ENCODE results near the gene GPR143.

The GPR143 gene

DNA sequence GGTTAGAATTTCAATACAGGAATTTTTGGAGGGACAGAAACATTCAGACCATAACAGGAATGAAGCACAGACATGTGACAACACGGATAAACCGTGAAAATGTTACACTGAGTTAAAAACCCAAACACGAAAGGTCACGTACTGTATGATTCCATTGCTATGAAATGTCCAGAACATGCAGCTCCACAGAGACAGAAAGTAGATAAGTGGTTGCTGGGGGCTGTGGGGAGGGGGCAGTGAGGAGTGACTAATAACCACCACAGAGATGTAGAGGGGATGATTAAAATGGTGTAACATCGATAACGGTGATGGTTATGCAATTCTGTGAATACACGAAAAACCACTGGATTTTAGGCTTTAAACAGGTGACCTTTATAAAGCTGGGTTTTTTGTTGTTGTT lies 8.3 kb downstream of the GPR143 start:
- H3K9me3 ChIP-seq (replicated peaks in 1 of 11) = peaks cover 4 to 18% (median 7%) of the 10 kb centered on the region in 11 experiments; a peak in 13 of 22 replicates
- no peak for TF ChIP-seq Cebpa-rat (IDR thresholded peaks at IDR 0.05)

DNA sequence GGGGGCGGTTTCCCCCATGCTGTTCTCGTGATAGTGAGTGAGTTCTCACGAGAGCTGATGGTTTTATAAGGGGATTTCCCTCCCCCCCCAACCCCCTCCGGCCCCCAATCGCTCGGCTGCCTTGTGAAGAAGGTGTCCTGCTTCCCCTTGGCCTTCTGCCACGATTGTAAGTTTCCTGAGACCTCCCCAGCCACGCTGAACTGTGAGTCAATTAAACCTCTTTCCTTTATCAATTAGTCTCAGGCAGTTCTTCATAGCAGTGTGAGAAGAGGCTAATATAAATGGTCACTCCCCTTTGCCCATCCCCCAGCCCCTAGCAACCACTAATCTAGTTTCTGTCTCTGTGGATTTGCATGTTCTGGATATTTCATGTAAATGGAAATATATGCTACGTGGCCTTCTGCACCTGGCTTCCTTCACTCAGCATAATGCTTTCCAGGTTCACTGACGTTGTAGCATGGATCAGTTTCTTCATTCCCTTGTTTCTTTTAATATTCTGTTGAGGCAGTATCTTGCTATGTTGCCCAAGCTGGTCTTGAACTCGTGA lies 16.4 kb downstream of the GPR143 start:
- peaks cover 0 to 4% (median 0%) of the 10 kb centered on the region in 11 experiments; a peak in 2 of 22 replicates for H3K27me3 ChIP-seq
- H3K4me3 ChIP-seq = no peak overlapping the region
- H3K27ac ChIP-seq = no peak overlapping the region
- H3K36me3 ChIP-seq = no peaks in the 10 kb centered on the region
- H3K9ac ChIP-seq = no peak overlapping the region
- no peaks in the 10 kb centered on the region for H4K20me1 ChIP-seq
- peaks cover 5 to 18% (median 12%) of the 10 kb centered on the region in 11 experiments; a peak in 18 of 22 replicates for H3K9me3 ChIP-seq (replicated peaks in 1 of 11)
- TF ChIP-seq Cebpa-rat (IDR thresholded peaks at IDR 0.05) = no peak
- H3K4me2 ChIP-seq = no peak overlapping the region
- peaks cover 19 to 46% (median 28%) of the 10 kb centered on the region in 10 experiments for H3K4me1 ChIP-seq

More for the DNA sequence above, 8.3 kb downstream of the GPR143 start:
- no peaks in the 10 kb centered on the region for H3K36me3 ChIP-seq
- H3K4me2 ChIP-seq = no peak overlapping the region
- no peak overlapping the region for H3K4me3 ChIP-seq
- H3K9ac ChIP-seq = no peak overlapping the region
- no peaks in the 10 kb centered on the region for H4K20me1 ChIP-seq
- H3K4me1 ChIP-seq = 0 out of 20 replicates have a peak, but pooled peaks cover 0 to 4% (median 0%) of the 10 kb centered on the region in 10 experiments
- peaks cover 0 to 6% (median 0%) of the 10 kb centered on the region in 11 experiments; a peak in 1 of 22 replicates for H3K27me3 ChIP-seq
- H3K27ac ChIP-seq = no peak overlapping the region

DNA sequence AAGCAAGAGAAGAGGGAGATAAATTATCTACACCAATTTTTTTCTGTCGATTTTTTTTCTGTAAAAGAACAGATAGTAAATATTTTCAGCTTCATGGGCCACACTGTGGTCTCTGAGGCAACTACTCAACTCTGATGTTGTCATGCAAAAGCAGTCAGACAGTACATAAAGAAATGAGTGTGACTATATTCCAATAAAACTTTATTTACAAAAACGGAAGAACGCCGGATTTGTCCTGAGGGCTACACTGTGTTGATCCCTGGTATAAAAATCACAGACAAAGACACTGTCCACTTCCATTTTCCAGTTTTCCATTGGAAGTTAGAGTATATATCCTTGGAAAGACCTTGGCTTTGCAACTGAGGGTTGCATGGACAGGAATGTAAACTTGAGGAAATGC lies 18.0 kb downstream of the GPR143 start:
- Histone ChIP-seq H4K20me1 (no peaks in the 10 kb centered on the region), H3K9me3 (replicated peaks in 1 of 11) (peaks cover 5 to 22% (median 15%) of the 10 kb centered on the region in 11 experiments; a peak in 18 of 22 replicates), H3K4me1 (peaks cover 19 to 46% (median 28%) of the 10 kb centered on the region in 10 experiments), H3K4me2 (peak overlapping the region in 5 of 11 experiments; percentile 79 to 91 (median 86); a peak in 9 of 22 replicates), H3K36me3 (no peaks in the 10 kb centered on the region), H3K9ac (no peak overlapping the region), H3K27me3 (peaks cover 0 to 4% (median 0%) of the 10 kb centered on the region in 11 experiments; a peak in 2 of 22 replicates), H3K27ac (0 out of 22 replicates have a peak overlapping the region, but pooled peaks of 1 of the 11 experiments have one; percentile 88), H3K4me3 (no peak overlapping the region)
- TF ChIP-seq Cebpa-rat (IDR thresholded peaks at IDR 0.05) = no peak

DNA sequence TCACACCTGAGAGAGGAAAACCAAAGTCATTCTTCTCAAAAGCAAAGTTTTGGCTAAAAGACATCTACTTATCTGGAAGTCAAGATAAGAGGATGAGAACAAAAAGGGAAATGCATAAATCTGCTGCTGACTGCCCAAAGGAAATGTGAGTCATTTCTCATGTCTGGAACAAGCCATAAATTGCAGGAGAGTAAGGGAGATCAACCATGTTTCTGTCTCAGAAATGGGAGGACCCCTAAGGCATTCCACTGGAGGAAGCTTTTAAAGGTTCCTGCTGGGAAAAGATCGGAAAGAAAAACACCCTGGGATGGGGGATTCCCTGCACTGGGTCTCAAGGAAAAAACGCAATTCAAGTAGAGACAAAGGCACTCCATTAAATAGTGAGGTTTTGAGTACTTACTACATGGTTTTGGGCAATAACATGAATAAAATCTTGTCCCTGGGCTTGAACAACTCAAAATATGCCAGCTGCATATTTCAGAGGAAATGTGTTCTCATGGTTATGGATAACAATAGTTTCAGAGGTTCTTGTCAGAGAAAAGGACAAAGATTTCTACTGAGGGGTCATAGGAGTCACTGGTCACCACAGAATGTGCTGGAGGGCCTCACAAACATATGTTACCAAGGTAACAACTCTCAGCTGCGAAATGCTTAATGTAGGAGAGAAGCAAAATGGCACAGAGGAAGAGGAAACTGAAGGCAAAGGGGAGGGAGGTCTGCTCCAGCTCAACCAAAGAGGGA lies 19.3 kb downstream of the GPR143 start:
- peaks cover 0 to 4% (median 0%) of the 10 kb centered on the region in 11 experiments; a peak in 1 of 22 replicates for H3K27me3 ChIP-seq
- H3K27ac ChIP-seq = peak overlapping the region; percentile 2 to 88 (median 65); a peak in 18 of 22 replicates
- H3K36me3 ChIP-seq = no peaks in the 10 kb centered on the region
- peaks cover 19 to 46% (median 28%) of the 10 kb centered on the region in 10 experiments for H3K4me1 ChIP-seq
- TF ChIP-seq Cebpa-rat (IDR thresholded peaks at IDR 0.05) = no peak
- H3K4me3 ChIP-seq = peak overlapping the region in 3 of 10 experiments; percentile 15 to 38 (median 24); a peak in 3 of 20 replicates
- no peaks in the 10 kb centered on the region for H4K20me1 ChIP-seq
- peaks cover 5 to 23% (median 17%) of the 10 kb centered on the region in 11 experiments; a peak in 18 of 22 replicates for H3K9me3 ChIP-seq (replicated peaks in 1 of 11)
- peak overlapping the region; percentile 64 to 91 (median 81) for H3K4me2 ChIP-seq
- H3K9ac ChIP-seq = peak overlapping the region in 4 of 11 experiments; percentile 34 to 63 (median 44); a peak in 9 of 22 replicates

DNA sequence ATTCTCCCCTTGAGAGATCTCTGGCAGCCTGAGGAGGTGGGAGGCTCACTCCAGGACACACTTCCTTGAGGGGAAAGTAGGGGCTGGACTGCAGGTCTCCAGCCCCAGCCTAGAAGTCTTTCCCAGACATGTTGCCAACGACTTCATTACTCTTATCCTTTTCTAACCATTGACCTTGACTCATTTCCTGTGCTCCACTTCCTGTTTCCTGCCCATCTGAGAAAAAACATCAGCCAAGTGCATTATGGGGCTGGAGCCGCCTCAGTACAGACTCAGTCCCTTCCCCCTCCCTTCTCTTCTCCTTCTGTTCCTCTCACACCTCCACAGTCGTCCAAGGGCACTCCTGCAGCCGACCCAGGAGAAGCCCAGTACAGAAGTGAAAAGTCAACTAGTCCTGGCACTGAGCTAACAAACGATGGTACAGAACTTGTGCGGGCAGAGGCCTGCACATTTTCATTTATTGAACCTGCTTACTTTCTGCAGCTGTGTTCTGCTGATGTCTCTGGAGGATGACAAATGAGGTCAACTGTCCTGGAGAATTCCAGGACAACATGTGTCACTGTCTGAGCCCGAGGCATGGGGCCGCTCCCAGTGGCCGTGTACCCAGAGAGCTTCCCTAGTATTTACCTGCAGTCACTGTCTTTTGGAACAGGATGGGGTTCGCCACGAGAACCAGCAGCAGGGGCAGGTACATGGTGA lies 20.1 kb downstream of the GPR143 start:
- TF ChIP-seq Cebpa-rat (IDR thresholded peaks at IDR 0.05) = no peak
- peaks cover 0 to 4% (median 0%) of the 10 kb centered on the region in 11 experiments; a peak in 1 of 22 replicates for H3K27me3 ChIP-seq
- H3K9ac ChIP-seq = peak overlapping the region in 4 of 11 experiments; percentile 34 to 63 (median 44); a peak in 9 of 22 replicates
- peaks cover 19 to 46% (median 28%) of the 10 kb centered on the region in 10 experiments for H3K4me1 ChIP-seq
- peak overlapping the region in 7 of 10 experiments; percentile 8 to 38 (median 27); a peak in 8 of 20 replicates for H3K4me3 ChIP-seq
- H4K20me1 ChIP-seq = no peaks in the 10 kb centered on the region
- H3K27ac ChIP-seq = peak overlapping the region in 10 of 11 experiments; percentile 50 to 88 (median 70); a peak in 20 of 22 replicates
- H3K36me3 ChIP-seq = no peaks in the 10 kb centered on the region
- H3K9me3 ChIP-seq (replicated peaks in 1 of 11) = peaks cover 5 to 23% (median 17%) of the 10 kb centered on the region in 11 experiments; a peak in 18 of 22 replicates
- peak overlapping the region; percentile 64 to 91 (median 81) for H3K4me2 ChIP-seq

DNA sequence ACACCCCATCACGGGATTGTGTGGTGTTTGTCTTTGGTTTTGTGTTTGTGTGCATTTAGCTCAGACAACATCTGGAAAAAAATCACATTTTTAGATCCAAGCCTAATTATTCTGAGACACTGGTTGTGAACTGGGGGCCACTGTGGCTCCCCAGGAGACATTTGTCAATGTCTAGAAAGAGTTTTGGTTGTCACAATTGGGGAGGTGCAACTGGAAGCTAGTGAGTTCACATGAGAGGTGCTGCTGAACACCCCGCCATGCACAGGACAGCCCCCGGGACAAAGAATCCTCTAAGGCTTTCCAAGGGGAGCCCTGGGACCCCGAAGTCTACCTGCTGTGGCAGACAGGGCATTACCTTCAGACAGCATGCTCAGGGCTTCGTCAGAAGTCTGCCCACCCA lies 26.5 kb downstream of the GPR143 start:
- no peak for TF ChIP-seq Cebpa-rat (IDR thresholded peaks at IDR 0.05)
- H3K4me1 ChIP-seq = peaks cover 0 to 20% (median 10%) of the 10 kb centered on the region in 10 experiments; a peak in 12 of 20 replicates
- H4K20me1 ChIP-seq = no peaks in the 10 kb centered on the region
- peak overlapping the region in 1 of 11 experiments; percentile 25; a peak in 1 of 22 replicates for H3K4me2 ChIP-seq
- H3K27me3 ChIP-seq = peaks cover 0 to 6% (median 0%) of the 10 kb centered on the region in 11 experiments; a peak in 1 of 22 replicates
- no peak overlapping the region for H3K9ac ChIP-seq
- peaks cover 0 to 11% (median 3%) of the 10 kb centered on the region in 11 experiments; a peak in 6 of 22 replicates for H3K9me3 ChIP-seq (replicated peaks in 1 of 11)
- no peaks in the 10 kb centered on the region for H3K36me3 ChIP-seq
- no peak overlapping the region for H3K4me3 ChIP-seq
- no peak overlapping the region for H3K27ac ChIP-seq

DNA sequence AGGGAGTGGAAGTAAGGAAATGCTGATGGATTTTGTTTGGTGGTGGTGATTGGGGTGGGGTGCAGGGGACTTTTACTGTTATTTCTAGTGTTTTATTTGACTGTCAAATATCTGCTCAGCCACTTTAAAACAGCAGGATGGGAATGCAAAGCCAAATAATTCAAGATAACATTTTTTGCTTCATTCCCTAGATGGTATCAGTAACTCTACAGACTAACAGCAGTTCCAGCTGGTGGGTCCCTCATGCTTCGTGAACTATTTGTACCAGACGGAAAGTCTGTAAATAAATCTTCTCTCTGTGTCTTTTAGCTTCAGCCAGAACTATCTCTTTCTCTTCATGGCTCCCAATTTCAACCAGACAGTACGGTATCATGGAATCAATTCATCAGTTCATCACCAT lies 27.5 kb downstream of the GPR143 start:
- H3K9ac ChIP-seq = no peak overlapping the region
- H3K4me2 ChIP-seq = peak overlapping the region in 7 of 11 experiments; percentile 2 to 62 (median 47); a peak in 8 of 22 replicates
- H3K27me3 ChIP-seq = peaks cover 0 to 6% (median 0%) of the 10 kb centered on the region in 11 experiments; a peak in 1 of 22 replicates
- H3K36me3 ChIP-seq = no peaks in the 10 kb centered on the region
- H3K27ac ChIP-seq = no peak overlapping the region
- no peak overlapping the region for H3K4me3 ChIP-seq
- no peaks in the 10 kb centered on the region for H4K20me1 ChIP-seq
- H3K4me1 ChIP-seq = peaks cover 0 to 20% (median 10%) of the 10 kb centered on the region in 10 experiments; a peak in 12 of 20 replicates
- peaks cover 0 to 13% (median 7%) of the 10 kb centered on the region in 11 experiments; a peak in 14 of 22 replicates for H3K9me3 ChIP-seq (replicated peaks in 1 of 11)
- no peak for TF ChIP-seq Cebpa-rat (IDR thresholded peaks at IDR 0.05)

DNA sequence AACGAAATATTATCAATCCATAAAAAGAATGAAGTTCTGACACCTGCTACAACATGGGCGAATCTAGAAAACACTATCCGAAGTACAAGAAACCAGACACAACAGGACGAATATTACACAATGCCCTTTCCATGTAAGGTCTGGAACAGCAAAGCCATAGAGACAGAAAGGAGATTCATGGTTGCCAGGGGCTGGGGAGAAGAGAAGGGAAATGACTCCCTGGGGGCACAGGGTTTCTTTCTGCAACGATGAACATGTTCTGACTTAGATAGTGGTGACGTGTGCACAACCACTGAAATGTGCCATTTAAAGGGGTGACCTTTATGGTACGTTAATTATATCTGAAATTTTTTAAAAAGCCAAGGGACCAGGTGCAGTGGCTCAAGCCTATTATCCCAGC lies 28.3 kb downstream of the GPR143 start:
- Histone ChIP-seq H3K27ac (no peak overlapping the region), H4K20me1 (no peaks in the 10 kb centered on the region), H3K9ac (no peak overlapping the region), H3K9me3 (replicated peaks in 1 of 11) (peaks cover 3 to 15% (median 10%) of the 10 kb centered on the region in 11 experiments; a peak in 15 of 22 replicates), H3K36me3 (no peaks in the 10 kb centered on the region), H3K4me3 (no peak overlapping the region), H3K27me3 (peaks cover 0 to 6% (median 0%) of the 10 kb centered on the region in 11 experiments; a peak in 1 of 22 replicates), H3K4me1 (peaks cover 0 to 20% (median 10%) of the 10 kb centered on the region in 10 experiments; a peak in 12 of 20 replicates), H3K4me2 (peak overlapping the region in 8 of 11 experiments; percentile 2 to 62 (median 42); a peak in 11 of 22 replicates)
- TF ChIP-seq Cebpa-rat (IDR thresholded peaks at IDR 0.05) = no peak

Measured in BLaER1 treated with 17β-estradiol and CSF1 and Interleukin-3, amounts not matched to agents 10 nM and 100 nM (cell line).